ENCODE data around the gene CADPS2.

Gene CADPS2

GRCh38 chr7:122886357-122887081, at the start of gene CADPS2:
TSS of gene CADPS2 (minus strand) at chr7:122886460. CDS start at chr7:122886337, 123 bp downstream.
- no peak for DNase-seq

- no peak for DNase-seq
Observed at GRCh38 chr7:122935620-122936019, 49.4 kb upstream of the CADPS2 start.

GRCh38 chr7:122919643-122920181, 33.5 kb upstream of the CADPS2 start:
- no peak for DNase-seq

GRCh38 chr7:122914812-122915211, 28.6 kb upstream of the CADPS2 start:
- DNase-seq: no peak

- DNase-seq: no peak
Observed at GRCh38 chr7:122913608-122914007, 27.3 kb upstream of the CADPS2 start.

GRCh38 chr7:122902751-122903495, 16.7 kb upstream of the CADPS2 start:
- no peak for DNase-seq

GRCh38 chr7:122901250-122901649, 15.0 kb upstream of the CADPS2 start:
- DNase-seq: no peak

- no peak for DNase-seq
Observed at GRCh38 chr7:122896509-122896908, 10.2 kb upstream of the CADPS2 start.

GRCh38 chr7:122893486-122893885, 7.2 kb upstream of the CADPS2 start:
- no peak for DNase-seq

- DNase-seq: no peak
Observed at GRCh38 chr7:122889116-122889515, 2.9 kb upstream of the CADPS2 start.

- DNase-seq: no peak
Observed at GRCh38 chr7:122887848-122888247, 1.6 kb upstream of the CADPS2 start.

GRCh38 chr7:122887198-122887597, 938 bp upstream of the CADPS2 start:
- DNase-seq: no peak

- no peak for DNase-seq
Observed at GRCh38 chr7:122885583-122886356, 490 bp downstream of the CADPS2 start.

- DNase-seq: no peak
Observed at GRCh38 chr7:122884186-122884585, 2.1 kb downstream of the CADPS2 start.

- no peak for DNase-seq
Observed at GRCh38 chr7:122883049-122883680, 3.1 kb downstream of the CADPS2 start.

- no peak for DNase-seq
Observed at GRCh38 chr7:122881324-122881723, 4.9 kb downstream of the CADPS2 start.

- no peak for DNase-seq
Observed at GRCh38 chr7:122869260-122869659, 17.0 kb downstream of the CADPS2 start.

GRCh38 chr7:122867471-122867980, 18.7 kb downstream of the CADPS2 start:
- no peak for DNase-seq

GRCh38 chr7:122864838-122865237, 21.4 kb downstream of the CADPS2 start:
- DNase-seq: no peak

- no peak for DNase-seq
Observed at GRCh38 chr7:122864016-122864415, 22.2 kb downstream of the CADPS2 start.

GRCh38 chr7:122858320-122858719, 27.9 kb downstream of the CADPS2 start:
- no peak for DNase-seq

- DNase-seq: no peak
Observed at GRCh38 chr7:122850528-122850927, 35.7 kb downstream of the CADPS2 start.

GRCh38 chr7:122849957-122850328, 36.3 kb downstream of the CADPS2 start:
- DNase-seq: no peak

Measured in activated effector memory CD4-positive, alpha-beta T cell treated with Interleukin-2 at 50 U/mL for 16 hours (primary cell).